Measurements from ENCODE around the gene CENPP.

GRCh38 chr9:92538541-92538940 lies 212.8 kb downstream of the CENPP start:
- no peak for TF ChIP-seq CTCF (IDR thresholded peaks at IDR 0.05; ENCODE audit: low read depth, low read length, missing input control)
- TF ChIP-seq TAF1 (conservative IDR thresholded peaks at IDR 0.05): no peak
- TF ChIP-seq REST (IDR thresholded peaks at IDR 0.05): no peak
- TF ChIP-seq MAX (IDR thresholded peaks at IDR 0.05): no peak
- TF ChIP-seq ATF3 (IDR thresholded peaks at IDR 0.05): no peak
- TF ChIP-seq GABPA (IDR thresholded peaks at IDR 0.05 in 1 of 2, conservative IDR thresholded peaks at IDR 0.05 in 1 of 2): no peak
- no peak for TF ChIP-seq SP1 (IDR thresholded peaks at IDR 0.05)
- TF ChIP-seq YY1 (IDR thresholded peaks at IDR 0.05): no peak
- TF ChIP-seq ZBTB33 (IDR thresholded peaks at IDR 0.05): no peak
- TF ChIP-seq EGR1 (IDR thresholded peaks at IDR 0.05; ENCODE audit: low read depth in 2 of 2): no peak
- no peak for TF ChIP-seq RAD21 (IDR thresholded peaks at IDR 0.05)
- no peak for TF ChIP-seq FOXA2 (IDR thresholded peaks at IDR 0.05)
- TF ChIP-seq RXRA (IDR thresholded peaks at IDR 0.05): no peak
- TF ChIP-seq FOXA1 (IDR thresholded peaks at IDR 0.05): no peak
